ENCODE data around the gene KIR2DL3.
"Not testable (repeated sequence)": the region's sequence is repeated elsewhere in the genome, so short reads cannot be mapped to it uniquely, and the experiment has no call there.

The KIR2DL3 gene

DNA sequence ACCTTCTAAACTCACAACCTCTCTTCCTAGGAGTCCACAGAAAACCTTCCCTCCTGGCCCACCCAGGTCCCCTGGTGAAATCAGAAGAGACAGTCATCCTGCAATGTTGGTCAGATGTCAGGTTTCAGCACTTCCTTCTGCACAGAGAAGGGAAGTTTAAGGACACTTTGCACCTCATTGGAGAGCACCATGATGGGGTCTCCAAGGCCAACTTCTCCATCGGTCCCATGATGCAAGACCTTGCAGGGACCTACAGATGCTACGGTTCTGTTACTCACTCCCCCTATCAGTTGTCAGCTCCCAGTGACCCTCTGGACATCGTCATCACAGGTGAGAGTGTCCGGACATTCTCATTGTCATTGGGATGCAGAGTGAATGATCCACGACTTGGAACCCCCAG lies 3.6 kb downstream of the KIR2DL3 start:
- not testable (repeated sequence) for DNase-seq (ENCODE audit: low read depth in 2 of 2)

DNA sequence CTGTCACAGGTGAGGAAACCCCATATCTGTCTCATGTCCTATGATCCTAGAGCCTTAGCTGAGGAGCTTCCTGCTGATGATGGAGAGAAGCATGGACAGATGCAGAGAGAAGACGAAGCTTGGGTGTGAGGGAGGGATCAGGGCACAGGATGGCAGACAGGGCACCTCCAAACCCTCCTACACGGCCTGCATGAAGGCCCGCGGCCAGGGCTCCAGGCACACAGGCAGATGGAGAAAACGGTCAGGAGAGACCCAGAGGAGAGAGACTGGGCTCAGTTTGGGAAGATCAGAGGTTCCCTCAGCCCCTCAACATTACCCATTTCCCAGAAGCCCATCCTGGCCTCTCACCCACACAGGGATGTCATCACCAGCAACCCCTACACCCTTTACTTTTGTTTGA lies 5.8 kb downstream of the KIR2DL3 start:
- DNase-seq (ENCODE audit: low read depth in 2 of 2) = not testable (repeated sequence)

DNA sequence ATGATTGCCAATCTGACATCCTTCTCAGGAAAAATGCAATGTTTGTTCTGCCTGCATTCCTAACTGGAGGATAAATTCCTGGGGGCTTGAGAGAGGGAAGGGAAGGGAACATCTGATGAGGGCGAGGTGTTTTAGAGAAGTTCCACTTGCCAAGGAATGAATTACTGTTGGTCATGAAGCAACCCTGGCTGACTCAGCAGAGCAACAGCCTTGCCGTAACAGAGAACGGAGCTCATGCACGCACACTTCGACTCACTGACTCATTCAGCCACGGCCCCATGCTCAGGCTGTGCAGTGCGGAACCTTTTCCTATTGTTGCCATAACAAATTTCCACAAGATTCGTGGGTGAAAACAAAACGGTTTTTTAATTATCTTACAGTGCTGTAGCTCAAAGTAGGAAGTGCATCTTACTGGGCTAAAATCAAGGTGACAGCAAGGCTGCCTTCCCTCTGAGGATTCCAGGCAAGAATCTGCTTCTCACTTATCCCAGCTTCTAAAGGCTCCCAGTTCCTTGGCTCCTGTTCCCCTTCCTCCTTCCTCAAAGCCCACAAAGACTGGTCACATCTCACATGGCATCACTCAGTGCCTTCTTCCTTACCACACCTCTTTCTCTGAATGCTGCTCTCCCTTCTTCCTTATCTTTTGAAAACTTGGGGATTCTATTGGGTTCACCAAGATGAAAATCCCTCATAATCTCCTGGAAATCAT lies 9.5 kb downstream of the KIR2DL3 start:
- DNase-seq (ENCODE audit: low read depth in 2 of 2) = not testable (repeated sequence)

DNA sequence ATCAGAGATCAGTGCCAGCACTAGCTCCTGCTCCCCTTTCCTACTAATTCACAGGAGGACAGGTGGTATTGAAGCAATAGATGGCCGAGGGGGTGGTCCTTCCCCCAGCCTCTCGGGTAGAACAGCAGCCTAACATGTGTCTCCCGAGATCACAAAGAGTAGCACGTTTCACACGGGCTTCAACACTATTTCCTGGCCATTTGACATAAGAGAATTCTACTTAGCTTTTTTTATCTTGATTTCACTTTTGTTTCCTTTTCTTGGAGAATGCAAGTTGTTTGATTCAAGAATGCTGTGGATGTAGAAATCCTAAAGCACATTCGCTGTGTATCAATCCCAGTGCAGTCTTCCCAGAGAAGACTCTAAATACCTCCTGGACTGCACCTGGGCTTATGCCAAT lies 12.0 kb downstream of the KIR2DL3 start:
- not testable (repeated sequence) for DNase-seq (ENCODE audit: low read depth in 2 of 2)

DNA sequence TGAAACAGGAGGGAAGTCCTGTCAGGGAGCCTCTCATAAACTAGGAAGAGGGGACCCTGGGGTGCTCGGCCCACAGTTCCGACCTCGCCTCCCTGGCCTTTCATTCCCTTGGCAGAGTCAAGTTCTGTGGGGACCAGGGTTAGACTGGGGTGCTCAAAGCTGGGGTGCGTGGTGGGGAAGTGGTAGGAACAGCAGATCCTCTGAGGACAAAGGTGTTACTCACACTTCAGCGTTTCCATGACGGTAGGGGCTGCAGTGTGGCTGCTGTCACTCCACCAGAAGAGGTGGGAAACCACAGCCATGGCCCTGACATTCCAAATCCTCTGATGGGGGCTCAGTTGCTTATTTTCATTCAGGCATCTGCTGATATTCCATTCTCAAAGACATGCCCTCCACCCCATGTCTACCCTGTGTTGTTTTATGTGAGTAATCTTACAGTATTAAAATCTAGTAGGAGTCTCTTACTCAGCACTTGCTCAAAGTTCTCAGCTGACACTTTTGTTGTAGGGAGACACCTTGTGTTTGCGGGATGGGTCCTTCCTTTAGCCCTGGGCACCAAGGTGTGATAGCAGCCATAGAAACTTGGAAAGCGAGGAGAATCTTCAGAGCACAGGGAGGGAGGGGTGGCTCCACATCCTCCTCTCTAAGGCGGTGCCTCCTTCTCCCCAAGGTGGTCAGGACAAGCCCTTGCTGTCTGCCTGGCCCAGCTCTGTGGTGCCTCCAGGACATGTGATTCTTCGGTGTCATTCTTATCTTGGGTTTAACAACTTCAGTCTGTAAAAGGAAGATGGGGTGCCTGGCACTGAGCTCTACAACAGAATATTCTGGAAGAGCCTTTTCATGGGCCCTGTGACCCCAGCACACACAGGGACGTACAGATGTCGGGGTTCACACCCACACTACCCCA lies 18.1 kb downstream of the KIR2DL3 start:
- DNase-seq (ENCODE audit: low read depth in 2 of 2) = not testable (repeated sequence)

DNA sequence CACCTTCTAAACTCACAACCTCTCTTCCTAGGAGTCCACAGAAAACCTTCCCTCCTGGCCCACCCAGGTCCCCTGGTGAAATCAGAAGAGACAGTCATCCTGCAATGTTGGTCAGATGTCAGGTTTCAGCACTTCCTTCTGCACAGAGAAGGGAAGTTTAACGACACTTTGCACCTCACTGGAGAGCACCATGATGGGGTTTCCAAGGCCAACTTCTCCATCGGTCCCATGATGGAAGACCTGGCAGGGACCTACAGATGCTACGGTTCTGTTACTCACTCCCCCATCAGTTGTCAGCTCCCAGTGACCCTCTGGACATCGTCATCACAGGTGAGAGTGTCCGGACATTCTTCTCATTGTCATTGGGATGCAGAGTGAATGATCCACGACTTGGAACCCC lies 20.3 kb downstream of the KIR2DL3 start:
- not testable (repeated sequence) for DNase-seq (ENCODE audit: low read depth in 2 of 2)

DNA sequence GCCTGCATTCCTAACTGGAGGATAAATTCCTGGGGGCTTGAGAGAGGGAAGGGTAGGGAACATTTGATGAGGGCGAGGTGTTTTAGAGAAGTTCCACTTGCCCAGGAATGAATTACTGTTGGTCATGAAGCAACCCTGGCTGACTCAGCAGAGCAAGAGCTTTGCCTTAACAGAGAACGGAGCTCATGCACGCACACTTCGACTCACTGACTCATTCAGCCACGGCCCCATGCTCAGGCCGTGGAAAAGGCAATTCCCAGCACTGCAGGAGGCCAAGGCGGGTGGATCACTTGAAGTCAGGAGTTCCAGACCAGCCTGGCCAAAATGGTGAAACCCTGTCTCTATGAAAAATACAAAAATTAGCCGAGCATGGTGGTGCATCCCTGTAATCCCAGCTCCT lies 25.9 kb downstream of the KIR2DL3 start:
- DNase-seq (ENCODE audit: low read depth in 2 of 2) = not testable (repeated sequence)

DNA sequence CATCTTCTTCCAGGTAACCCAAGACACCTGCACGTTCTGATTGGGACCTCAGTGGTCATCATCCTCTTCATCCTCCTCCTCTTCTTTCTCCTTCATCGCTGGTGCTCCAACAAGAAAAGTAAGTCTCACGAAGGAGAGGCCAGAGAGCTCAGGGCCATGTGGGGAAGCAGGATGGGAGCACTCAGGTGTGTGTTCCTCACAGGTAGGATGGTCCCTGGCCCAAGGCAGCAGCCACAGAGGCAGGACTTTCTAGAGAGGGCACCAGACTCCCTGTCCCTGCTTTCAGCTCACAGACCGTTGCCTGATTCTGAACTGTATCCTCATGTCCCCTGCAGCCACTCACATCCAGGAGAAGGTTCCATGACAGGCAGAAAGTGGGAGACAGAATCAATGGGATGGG lies 28.2 kb downstream of the KIR2DL3 start:
- not testable (repeated sequence) for DNase-seq (ENCODE audit: low read depth in 2 of 2)

DNA sequence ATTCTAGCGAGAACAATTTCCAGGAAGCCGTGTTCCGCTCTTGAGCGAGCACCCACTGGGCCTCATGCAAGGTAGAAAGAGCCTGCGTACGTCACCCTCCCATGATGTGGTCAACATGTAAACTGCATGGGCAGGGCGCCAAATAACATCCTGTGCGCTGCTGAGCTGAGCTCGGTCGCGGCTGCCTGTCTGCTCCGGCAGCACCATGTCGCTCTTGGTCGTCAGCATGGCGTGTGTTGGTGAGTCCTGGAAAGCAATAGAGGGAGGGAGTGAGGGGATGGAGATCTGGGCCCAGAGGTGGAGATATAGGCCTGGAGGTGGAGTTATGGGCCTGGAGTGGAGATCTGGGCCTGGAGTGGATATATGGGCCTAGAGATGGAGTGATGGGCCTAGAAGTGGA lies 31.3 kb downstream of the KIR2DL3 start, which contains the start of gene KIR2DL1:
TSS of gene KIR2DL1 (plus strand) at position 148 of the 400 bp plus-strand sequence. CDS start at position 206, 58 bp downstream.
- not testable (repeated sequence) for DNase-seq (ENCODE audit: low read depth in 2 of 2)

DNA sequence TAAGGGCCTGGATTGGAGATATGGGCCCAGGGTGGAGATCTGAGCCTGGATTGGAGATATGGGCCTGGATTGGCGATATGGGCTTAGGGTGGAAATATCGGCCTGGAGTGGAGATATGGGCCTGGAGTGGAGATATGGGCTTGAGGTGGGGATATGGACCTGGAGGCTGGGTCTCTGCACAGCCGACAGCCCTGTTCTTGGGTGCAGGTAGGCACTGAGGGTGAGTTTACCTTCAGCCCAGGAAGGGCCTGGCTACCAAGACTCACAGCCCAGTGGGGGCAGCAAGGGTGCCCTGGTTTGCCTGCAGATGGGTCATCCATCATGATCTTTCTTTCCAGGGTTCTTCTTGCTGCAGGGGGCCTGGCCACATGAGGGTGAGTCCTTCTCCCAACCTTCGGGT lies 32.2 kb downstream of the KIR2DL3 start:
- DNase-seq (ENCODE audit: low read depth in 2 of 2) = not testable (repeated sequence)

DNA sequence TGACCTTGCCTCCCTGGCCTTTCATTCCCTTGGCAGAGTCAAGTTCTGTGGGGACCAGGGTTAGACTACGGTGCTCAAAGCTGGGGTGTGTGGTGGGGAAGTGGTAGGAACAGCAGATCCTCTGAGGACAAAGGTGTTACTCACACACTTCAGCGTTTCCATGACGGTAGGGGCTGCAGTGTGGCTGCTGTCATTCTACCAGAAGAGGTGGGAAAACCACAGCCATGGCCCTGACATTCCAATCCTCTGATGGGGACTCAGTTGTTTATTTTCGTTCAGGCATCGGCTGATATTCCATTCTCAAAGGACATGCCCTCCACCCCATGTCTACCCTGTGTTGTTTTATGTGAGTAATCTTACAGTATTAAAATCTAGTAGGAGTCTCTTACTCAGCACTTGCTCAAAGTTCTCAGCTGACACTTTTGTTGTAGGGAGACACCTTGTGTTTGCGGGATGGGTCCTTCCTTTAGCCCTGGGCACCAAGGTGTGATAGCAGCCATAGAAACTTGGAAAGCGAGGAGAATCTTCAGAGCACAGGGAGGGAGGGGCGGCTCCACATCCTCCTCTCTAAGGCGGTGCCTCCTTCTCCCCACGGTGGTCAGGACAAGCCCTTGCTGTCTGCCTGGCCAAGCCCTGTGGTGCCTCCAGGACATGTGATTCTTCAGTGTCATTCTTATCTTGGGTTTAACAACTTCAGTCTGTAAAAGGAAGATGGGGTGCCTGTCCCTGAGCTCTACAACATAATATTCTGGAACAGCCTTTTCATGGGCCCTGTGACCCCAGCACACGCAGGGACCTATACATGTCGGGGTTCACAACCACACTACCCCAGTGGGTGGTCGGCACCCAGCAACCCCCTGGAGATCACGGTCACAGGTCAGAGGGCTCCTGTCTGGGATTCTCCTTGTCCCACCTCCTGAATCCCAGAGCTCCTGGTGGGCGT lies 33.0 kb downstream of the KIR2DL3 start:
- DNase-seq (ENCODE audit: low read depth in 2 of 2) = not testable (repeated sequence)

DNA sequence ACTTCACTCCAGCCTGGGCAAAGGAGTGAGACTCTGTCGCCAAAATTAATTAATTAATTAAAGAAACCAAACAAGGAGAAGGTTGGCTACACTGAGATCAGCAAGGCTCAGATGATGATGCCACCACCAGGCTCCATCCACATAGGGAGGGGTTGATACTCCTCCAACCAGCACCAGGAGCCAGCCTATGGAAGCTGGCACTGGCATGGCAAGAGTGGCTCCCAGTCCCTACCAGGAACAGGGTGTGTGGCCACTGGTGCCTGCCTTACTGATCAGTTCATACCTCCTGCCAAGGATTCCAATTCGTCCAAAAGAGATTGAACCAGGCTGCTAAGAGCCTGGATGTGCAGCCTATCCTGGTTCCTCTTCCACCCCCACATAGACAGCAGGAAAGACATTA lies 34.4 kb downstream of the KIR2DL3 start:
- DNase-seq (ENCODE audit: low read depth in 2 of 2) = not testable (repeated sequence)

DNA sequence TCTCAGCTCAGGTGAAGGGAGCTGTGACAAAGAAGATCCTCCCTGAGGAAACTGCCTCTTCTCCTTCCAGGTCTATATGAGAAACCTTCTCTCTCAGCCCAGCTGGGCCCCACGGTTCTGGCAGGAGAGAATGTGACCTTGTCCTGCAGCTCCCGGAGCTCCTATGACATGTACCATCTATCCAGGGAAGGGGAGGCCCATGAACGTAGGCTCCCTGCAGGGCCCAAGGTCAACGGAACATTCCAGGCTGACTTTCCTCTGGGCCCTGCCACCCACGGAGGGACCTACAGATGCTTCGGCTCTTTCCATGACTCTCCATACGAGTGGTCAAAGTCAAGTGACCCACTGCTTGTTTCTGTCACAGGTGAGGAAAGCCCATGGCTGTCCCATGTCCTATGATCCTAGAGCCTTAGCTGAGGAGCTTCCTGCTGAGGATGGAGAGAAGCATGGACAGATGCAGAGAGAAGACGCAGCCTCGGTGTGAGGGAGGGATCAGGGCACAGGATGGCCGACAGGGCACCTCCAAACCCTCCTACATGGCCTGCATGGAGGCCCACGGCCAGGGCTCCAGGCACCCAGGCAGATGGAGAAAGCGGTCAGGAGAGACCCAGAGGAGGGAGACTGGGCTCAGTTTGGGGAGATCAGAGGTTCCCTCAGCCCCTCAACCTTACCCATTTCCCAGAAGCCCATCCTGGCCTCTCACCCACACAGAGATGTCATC lies 36.9 kb downstream of the KIR2DL3 start:
- DNase-seq (ENCODE audit: low read depth in 2 of 2) = not testable (repeated sequence)

DNA sequence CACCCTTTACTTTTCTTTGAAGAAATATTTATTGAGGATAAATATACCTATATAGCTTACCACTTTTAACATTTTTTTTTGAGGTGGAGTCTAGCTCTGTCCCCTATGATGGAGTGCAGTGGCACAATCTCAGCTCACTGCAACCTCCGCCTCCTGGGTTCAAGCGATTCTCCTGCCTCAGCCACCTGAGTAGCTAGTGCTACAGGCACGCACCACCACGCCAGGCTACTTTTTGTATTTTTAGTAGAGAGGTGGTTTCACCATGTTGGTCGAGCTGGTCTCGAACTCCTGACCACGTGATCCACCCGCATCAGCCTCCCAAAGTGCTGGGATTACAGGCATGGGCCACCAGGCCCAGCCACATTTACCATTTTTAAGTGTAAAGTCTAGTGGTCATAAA lies 37.5 kb downstream of the KIR2DL3 start:
- DNase-seq (ENCODE audit: low read depth in 2 of 2) = not testable (repeated sequence)

DNA sequence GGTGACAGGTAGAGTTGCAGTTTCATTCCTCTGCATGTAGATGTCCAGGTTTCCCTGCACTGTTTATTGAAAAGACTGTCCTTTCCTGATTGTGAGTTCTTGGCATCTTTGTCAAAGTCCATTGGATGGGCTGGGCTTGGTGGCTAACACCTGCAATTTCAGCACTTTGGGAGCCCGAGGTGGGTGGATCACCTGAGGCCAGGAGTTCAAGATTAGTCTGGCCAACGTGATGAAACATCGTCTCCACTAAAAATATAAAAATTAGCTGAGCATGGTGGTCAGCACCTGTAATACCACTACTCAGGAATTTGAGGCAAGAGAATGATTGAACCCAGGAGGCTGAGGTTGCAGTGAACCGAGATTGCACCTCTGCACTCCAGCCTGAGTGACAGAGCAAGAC lies 39.5 kb downstream of the KIR2DL3 start:
- not testable (repeated sequence) for DNase-seq (ENCODE audit: low read depth in 2 of 2)

DNA sequence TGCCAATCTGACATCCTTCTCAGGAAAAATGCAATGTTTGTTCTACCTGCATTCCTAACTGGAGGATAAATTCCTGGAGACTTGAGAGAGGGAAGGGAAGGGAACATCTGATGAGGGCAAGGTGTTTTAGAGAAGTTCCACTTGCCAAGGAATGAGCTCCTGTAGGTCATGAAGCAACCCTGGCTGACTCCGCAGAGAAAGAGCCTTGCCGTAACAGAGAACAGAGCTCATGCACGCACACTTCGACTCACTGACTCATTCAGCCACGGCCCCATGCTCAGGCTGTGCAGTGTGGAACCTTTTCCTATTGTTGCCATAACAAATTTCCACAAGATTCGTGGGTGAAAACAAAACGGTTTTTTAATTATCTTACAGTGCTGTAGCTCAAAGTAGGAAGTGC lies 40.6 kb downstream of the KIR2DL3 start:
- DNase-seq (ENCODE audit: low read depth in 2 of 2) = not testable (repeated sequence)

DNA sequence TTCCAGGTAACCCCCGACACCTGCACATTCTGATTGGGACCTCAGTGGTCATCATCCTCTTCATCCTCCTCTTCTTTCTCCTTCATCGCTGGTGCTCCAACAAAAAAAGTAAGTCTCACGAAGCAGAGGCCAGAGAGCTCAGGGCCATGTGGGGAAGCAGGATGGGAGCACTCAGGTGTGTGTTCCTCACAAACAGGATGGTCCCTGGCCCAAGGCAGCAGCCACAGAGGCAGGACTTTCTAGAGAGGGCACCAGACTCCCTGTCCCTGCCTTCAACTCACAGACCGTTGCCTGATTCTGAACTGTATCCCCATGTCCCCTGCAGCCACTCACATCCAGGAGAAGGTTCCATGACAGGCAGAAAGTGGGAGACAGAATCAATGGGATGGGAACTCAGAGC lies 44.6 kb downstream of the KIR2DL3 start:
- not testable (repeated sequence) for DNase-seq (ENCODE audit: low read depth in 2 of 2)

DNA sequence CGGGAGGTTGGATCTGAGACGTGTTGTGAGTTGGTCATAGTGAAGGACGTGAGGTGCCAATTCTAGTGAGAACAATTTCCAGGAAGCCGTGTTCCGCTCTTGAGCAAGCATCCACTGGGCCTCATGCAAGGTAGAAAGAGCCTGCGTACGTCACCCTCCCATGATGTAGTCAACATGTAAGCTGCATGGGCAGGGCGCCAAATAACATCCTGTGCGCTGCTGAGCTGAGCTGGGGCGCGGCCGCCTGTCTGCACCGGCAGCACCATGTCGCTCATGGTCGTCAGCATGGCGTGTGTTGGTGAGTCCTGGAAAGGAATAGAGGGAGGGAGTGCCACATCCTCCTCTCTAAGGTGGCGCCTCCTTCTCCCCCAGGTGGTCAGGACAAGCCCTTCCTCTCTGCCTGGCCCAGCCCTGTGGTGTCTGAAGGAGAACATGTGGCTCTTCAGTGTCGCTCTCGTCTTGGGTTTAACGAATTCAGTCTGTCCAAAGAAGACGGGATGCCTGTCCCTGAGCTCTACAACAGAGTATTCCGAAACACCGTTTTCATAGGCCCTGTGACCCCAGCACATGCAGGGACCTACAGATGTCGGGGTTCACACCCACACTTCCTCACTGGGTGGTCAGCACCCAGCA lies 47.9 kb downstream of the KIR2DL3 start:
- not testable (repeated sequence) for DNase-seq (ENCODE audit: low read depth in 2 of 2)

DNA sequence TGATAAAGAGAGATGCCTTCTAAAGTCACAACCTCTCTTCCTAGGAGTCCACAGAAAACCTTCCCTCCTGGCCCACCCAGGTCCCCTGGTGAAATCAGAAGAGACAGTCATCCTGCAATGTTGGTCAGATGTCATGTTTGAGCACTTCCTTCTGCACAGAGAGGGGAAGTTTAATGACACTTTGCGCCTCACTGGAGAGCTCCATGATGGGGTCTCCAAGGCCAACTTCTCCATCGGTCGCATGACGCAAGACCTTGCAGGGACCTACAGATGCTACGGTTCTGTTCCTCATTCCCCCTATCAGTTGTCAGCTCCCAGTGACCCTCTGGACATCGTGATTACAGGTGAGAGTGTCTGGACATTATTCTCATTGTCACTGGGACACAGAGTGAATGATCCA lies 49.8 kb downstream of the KIR2DL3 start:
- not testable (repeated sequence) for DNase-seq (ENCODE audit: low read depth in 2 of 2)

DNA sequence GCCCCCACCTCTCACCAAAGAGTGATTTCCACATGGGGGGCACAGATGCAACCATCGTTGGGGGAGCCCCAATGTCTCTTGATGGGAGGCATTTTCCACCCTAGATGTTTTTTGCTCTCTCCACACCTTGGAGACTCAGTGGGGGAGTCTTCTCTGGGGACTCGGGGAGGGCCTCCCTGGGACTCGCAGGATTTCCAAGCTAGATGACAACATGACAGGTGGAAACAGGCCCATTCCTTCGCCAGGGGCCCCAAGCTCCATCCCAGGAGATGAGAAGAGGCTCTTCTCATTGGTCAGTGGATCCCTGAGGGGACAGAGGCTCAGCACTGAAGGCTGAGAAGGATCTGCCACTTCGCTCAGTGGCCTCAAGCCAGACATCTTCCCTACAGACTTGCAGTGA lies 52.4 kb downstream of the KIR2DL3 start:
- DNase-seq (ENCODE audit: low read depth in 2 of 2) = no peak
